HG03066 (cell line): Measurements from ENCODE around the gene ITPK1.
"Not testable (repeated sequence)": the region's sequence is repeated elsewhere in the genome, so short reads cannot be mapped to it uniquely, and the experiment has no call there.

ENCODE experiments used
- ATAC-seq: cut with Tn5 transposase; IDR thresholded peaks from one replicate; pipeline ENCODE4 v1.9.1; 2021; ENCODE audit warnings: low read depth; ENCODE audit not compliant: unreplicated experiment

ITPK1 gene

GRCh38 chr14:93131257-93131820 is 15.6 kb upstream of the ITPK1 start:
- ATAC-seq, result not testable (repeated sequence)

GRCh38 chr14:93128725-93129459 is 13.2 kb upstream of the ITPK1 start:
- no peak for ATAC-seq

- ATAC-seq, result no peak
Observed at GRCh38 chr14:93126111-93126510, 10.4 kb upstream of the ITPK1 start.

GRCh38 chr14:93122826-93123225 is 7.1 kb upstream of the ITPK1 start:
- ATAC-seq, result no peak

GRCh38 chr14:93121030-93121834 is 5.5 kb upstream of the ITPK1 start:
- no peak for ATAC-seq

GRCh38 chr14:93120517-93120916 is 4.8 kb upstream of the ITPK1 start:
- no peak for ATAC-seq

GRCh38 chr14:93116676-93117200 is 1.0 kb upstream of the ITPK1 start:
- ATAC-seq, result no peak

GRCh38 chr14:93115069-93115820 is 480 bp downstream of the ITPK1 start:
- ATAC-seq, result peak; percentile 70

GRCh38 chr14:93114713-93115068 is 1.0 kb downstream of the ITPK1 start:
- no peak for ATAC-seq

GRCh38 chr14:93114068-93114710 is 1.5 kb downstream of the ITPK1 start:
- no peak for ATAC-seq

- no peak for ATAC-seq
Observed at GRCh38 chr14:93113678-93114067, 2.1 kb downstream of the ITPK1 start.

- ATAC-seq, result no peak
Observed at GRCh38 chr14:93112891-93113677, 2.6 kb downstream of the ITPK1 start.

GRCh38 chr14:93111541-93111940 is 4.2 kb downstream of the ITPK1 start:
- not testable (repeated sequence) for ATAC-seq

- no peak for ATAC-seq
Observed at GRCh38 chr14:93110856-93111419, 4.8 kb downstream of the ITPK1 start.

- no peak for ATAC-seq
Observed at GRCh38 chr14:93109572-93110481, 5.9 kb downstream of the ITPK1 start.

- ATAC-seq, result no peak
Observed at GRCh38 chr14:93108105-93108504, 7.6 kb downstream of the ITPK1 start.

GRCh38 chr14:93107453-93107852 is 8.3 kb downstream of the ITPK1 start:
- ATAC-seq, result no peak

- ATAC-seq, result no peak
Observed at GRCh38 chr14:93106541-93107156, 9.1 kb downstream of the ITPK1 start.
